ENCODE measurements around the gene EXOC6.

Gene EXOC6

DNA sequence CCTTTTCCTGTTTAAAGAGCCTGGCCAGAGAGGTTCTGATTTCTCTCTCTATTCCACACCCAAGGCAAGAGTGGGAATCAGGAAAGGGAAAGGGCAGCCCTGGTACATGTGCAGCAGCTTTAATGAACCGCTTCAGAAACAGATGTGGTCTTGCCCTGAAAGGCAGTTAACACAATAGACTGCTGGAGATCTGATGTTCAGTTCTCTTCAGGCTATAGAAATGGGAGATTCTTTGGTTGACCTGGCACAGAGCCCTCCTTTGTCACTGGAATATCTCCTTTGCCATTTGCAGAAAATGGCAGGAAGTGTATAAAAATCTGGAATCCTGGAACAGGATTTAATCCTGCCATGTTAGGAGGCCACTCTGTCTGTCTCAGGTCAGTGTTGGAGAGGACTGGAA lies 36.3 kb upstream of the EXOC6 start:
- no peak overlapping the region for H3K27ac ChIP-seq
- TF ChIP-seq, protein P1, sequence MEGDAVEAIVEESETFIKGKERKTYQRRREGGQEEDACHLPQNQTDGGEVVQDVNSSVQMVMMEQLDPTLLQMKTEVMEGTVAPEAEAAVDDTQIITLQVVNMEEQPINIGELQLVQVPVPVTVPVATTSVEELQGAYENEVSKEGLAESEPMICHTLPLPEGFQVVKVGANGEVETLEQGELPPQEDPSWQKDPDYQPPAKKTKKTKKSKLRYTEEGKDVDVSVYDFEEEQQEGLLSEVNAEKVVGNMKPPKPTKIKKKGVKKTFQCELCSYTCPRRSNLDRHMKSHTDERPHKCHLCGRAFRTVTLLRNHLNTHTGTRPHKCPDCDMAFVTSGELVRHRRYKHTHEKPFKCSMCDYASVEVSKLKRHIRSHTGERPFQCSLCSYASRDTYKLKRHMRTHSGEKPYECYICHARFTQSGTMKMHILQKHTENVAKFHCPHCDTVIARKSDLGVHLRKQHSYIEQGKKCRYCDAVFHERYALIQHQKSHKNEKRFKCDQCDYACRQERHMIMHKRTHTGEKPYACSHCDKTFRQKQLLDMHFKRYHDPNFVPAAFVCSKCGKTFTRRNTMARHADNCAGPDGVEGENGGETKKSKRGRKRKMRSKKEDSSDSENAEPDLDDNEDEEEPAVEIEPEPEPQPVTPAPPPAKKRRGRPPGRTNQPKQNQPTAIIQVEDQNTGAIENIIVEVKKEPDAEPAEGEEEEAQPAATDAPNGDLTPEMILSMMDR (IDR thresholded peaks at IDR 0.05) = no peak
- no peak for TF ChIP-seq ZFX (IDR thresholded peaks at IDR 0.05; ENCODE audit: borderline replicate concordance)

DNA sequence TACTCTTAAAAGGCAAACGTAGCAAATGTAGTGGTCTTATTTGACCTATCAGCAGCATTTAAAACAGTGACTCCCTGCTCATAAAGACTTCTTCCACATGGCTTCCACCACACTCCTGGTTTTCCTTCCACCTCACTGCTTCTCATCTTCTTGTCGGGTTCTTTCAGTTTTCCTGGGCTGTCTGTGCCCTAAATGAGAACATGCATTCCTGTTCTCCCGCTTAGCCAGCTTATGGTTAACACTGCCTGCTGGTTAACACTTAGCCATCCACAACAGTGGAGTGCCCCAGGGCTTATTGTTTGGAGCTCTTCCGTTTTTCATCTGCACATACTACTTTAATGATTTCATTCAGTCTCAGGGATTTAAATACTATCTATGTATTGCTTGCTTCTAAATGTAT lies 34.3 kb upstream of the EXOC6 start:
- TF ChIP-seq ZFX (IDR thresholded peaks at IDR 0.05; ENCODE audit: borderline replicate concordance) = no peak
- TF ChIP-seq, protein P1 (IDR thresholded peaks at IDR 0.05) = no peak
- H3K27ac ChIP-seq = no peak overlapping the region

DNA sequence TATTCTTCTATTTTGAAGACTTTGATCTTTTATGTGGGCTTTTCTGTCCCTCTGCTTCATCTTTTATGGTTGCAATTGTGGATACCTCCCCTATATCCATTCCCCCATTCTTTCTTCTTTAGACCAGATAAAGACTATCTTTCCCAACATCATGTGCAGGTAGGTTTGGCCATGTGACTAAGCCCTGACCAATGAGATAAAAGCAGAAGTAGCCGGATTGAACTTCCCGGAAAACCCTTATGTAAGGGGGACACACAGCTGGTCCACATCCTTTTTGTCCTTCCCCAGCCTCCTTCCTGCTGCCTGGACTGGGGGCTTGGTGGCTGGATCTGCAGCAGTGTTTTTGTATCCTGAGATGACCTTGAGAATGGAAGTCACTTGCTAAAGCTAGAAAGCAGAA lies 33.5 kb upstream of the EXOC6 start:
- H3K27ac ChIP-seq = no peak overlapping the region
- no peak for TF ChIP-seq ZFX (IDR thresholded peaks at IDR 0.05; ENCODE audit: borderline replicate concordance)
- TF ChIP-seq, protein P1 (IDR thresholded peaks at IDR 0.05) = no peak

DNA sequence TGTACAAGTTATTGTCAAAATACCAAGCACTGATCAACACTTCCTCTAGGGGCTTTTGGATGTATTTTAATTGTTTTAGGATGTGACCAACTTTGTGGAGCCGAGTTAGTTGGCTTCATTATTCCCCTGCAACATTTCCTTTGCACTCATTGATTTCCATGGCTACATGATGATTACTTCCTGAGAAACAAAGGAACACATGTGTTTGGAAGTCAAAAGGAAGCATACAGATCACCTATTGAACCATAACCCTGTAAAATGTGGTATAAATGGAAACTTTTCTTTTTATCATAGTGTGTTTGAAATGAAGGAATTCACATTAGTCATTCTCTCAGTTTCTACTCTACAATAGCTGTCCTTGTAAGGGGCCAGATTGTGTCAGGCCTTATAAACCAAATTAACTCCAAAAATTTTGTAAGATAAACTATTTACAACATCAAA lies 32.2 kb upstream of the EXOC6 start:
- no peak overlapping the region for H3K27ac ChIP-seq
- no peak for TF ChIP-seq ZFX (IDR thresholded peaks at IDR 0.05; ENCODE audit: borderline replicate concordance)
- TF ChIP-seq, protein P1 (IDR thresholded peaks at IDR 0.05) = no peak

DNA sequence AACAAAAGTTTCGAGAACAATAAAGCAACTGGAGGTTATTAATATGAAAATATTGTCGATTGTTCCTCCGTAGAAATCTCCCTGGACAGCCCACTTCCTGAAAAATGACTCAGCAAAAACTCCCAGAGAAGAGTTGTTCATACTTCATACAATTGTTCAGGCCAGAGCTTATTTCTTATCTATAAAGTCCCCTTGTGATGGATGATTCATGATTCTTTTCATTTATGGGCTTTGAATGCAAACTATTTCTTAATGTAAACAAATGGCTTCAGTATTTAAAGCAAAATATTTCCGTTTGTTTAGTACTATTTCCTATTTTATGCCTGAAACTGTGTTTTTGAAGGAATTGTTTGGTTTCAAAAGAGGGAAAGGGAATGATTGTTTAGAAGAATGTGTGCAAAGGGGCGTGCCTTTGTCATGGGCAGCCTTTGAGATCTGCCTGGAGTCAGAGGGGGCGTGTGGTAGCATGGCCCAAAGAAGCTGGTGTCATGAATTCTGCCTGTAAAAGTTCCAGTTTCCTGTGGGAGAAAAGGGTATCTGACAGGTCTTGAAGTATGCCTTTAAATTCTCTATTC lies 26.2 kb upstream of the EXOC6 start:
- TF ChIP-seq, protein P1 (IDR thresholded peaks at IDR 0.05) = no peak
- TF ChIP-seq ZFX (IDR thresholded peaks at IDR 0.05; ENCODE audit: borderline replicate concordance) = no peak
- H3K27ac ChIP-seq = no peak overlapping the region

DNA sequence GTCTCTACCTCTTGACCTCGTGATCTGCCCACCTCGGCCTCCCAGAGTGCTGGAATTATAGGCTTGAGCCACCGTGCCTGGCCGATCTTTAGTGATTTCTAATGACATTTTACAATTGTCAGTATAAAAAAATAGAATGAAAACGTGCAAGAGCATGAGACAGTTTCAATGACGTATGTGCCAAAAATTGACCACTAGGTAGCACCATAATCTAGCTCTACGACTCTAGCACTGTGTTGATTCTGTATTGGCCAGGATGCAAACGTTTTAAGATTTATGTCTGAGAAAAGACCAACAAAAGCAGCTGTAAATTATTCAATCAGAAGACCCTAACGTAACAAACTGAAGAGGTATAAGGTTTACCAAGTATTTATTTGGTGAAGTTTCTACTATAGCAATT lies 25.4 kb upstream of the EXOC6 start:
- no peak for TF ChIP-seq ZFX (IDR thresholded peaks at IDR 0.05; ENCODE audit: borderline replicate concordance)
- TF ChIP-seq, protein P1 (IDR thresholded peaks at IDR 0.05) = peak; percentile 72
- H3K27ac ChIP-seq = no peak overlapping the region

DNA sequence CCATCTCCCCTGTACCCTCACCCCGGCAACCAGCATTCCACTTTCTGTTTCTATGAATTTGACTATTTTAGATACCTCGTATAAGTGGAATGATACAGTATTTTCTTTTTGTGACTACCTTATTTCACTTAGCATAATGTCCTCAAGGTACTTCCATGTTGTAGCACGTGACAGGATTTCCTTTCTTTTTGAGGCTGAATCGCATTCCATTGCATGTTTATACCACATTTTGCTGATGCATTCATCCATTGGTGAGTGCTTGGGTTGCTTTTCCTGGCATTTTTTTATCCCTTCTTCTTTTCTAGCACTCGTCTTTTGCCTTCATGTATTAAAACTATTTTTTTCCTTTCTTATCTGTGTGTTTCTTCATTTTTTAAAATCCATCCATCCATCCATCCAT lies 22.3 kb upstream of the EXOC6 start:
- TF ChIP-seq, protein P1 (IDR thresholded peaks at IDR 0.05) = no peak
- no peak for TF ChIP-seq ZFX (IDR thresholded peaks at IDR 0.05; ENCODE audit: borderline replicate concordance)
- H3K27ac ChIP-seq = no peak overlapping the region

Data from 22Rv1 (cell line).